ACHN (cell line): ENCODE measurements around the gene CDH24.

Source experiments
- DNase-seq: peaks from one replicate; pipeline ENCODE4 v3.0.0-alpha.2; 2015
- in situ Hi-C: cut with HindIII; loops from 2 replicates; pipeline ENCODE4 v1.10.0; 2017; ENCODE audit warnings: low sequenced_read_pairs, low pct_ligation_motif_present, low pct_unique_long_range_greater_than_20kb

CDH24 gene

GRCh38 chr14:23052182-23052623, 5.1 kb downstream of the CDH24 start:
- DNase-seq = no peak
- in situ Hi-C loops = no loop called here

GRCh38 chr14:23051141-23052057, 5.9 kb downstream of the CDH24 start:
- no peak for DNase-seq
- in situ Hi-C loops = no loop called here

- no peak for DNase-seq
- in situ Hi-C loops = no loop called here
These were observed 8.3 kb downstream of the CDH24 start for GRCh38 chr14:23049011-23049410.

- in situ Hi-C loops = no loop called here
- DNase-seq = no peak
These were observed 9.3 kb downstream of the CDH24 start for GRCh38 chr14:23047751-23048693.

- no peak for DNase-seq
- in situ Hi-C loops = no loop called here
These were observed 10.2 kb downstream of the CDH24 start for GRCh38 chr14:23047034-23047634.

GRCh38 chr14:23045419-23046357, 11.6 kb downstream of the CDH24 start:
- no peak for DNase-seq
- in situ Hi-C loops = no loop called here

GRCh38 chr14:23044840-23045239, 12.5 kb downstream of the CDH24 start:
- DNase-seq = no peak
- in situ Hi-C loops = no loop called here

- no peak for DNase-seq
- in situ Hi-C loops = no loop called here
These were observed 13.6 kb downstream of the CDH24 start for GRCh38 chr14:23043754-23044153.

GRCh38 chr14:23043145-23043544, 14.2 kb downstream of the CDH24 start:
- in situ Hi-C loops = no loop called here
- no peak for DNase-seq

- in situ Hi-C loops = no loop called here
- no peak for DNase-seq
These were observed 15.0 kb downstream of the CDH24 start, which contains the start of gene PSMB11 for GRCh38 chr14:23042162-23042965. Gene PSMB11, plus strand, starts transcription at chr14:23042212. Its CDS starts 14 bp downstream, at chr14:23042226.

GRCh38 chr14:23041729-23042128, 15.6 kb downstream of the CDH24 start:
- in situ Hi-C loops = no loop called here

GRCh38 chr14:23040100-23040499, 17.2 kb downstream of the CDH24 start:
- no peak for DNase-seq
- in situ Hi-C loops = no loop called here

More at GRCh38 chr14:23041729-23042128, 15.6 kb downstream of the CDH24 start:
- DNase-seq = no peak

GRCh38 chr14:23035303-23036144, 21.8 kb downstream of the CDH24 start:
- in situ Hi-C loops = no loop called here

GRCh38 chr14:23034498-23035302, 22.6 kb downstream of the CDH24 start, which contains the start of gene PSMB5:
Gene PSMB5, minus strand, starts transcription at chr14:23034900. Its CDS starts 19 bp downstream, at chr14:23034881.
- in situ Hi-C loops = no loop called here
- DNase-seq = peak; percentile 92

More at GRCh38 chr14:23035303-23036144, 21.8 kb downstream of the CDH24 start:
- no peak for DNase-seq

GRCh38 chr14:23033801-23034497, 23.4 kb downstream of the CDH24 start:
- in situ Hi-C loops = no loop called here
- no peak for DNase-seq
